GM23338 (cell line): ENCODE measurements around the gene TRAM2. TPM values are rescaled to one million over a fixed set of nuclear protein-coding genes. Genes with fewer than 3 reads are reported as not detected.

Experiments
- NANOG ChIP-seq: IDR thresholded peaks from 2 replicates; pipeline ENCODE4 v1.6.1; 2016; ENCODE audit warnings: antibody characterized with exemption, borderline replicate concordance
- POLR2AphosphoS5 ChIP-seq: IDR thresholded peaks from 2 replicates; pipeline ENCODE4 v1.6.1; 2016; ENCODE audit warnings: antibody characterized with exemption, low read depth
- STAT1 ChIP-seq: IDR thresholded peaks from one replicate; pipeline ENCODE4 v1.6.1; 2016; ENCODE audit warnings: antibody characterized with exemption; ENCODE audit not compliant: unreplicated experiment
- polyA plus RNA-seq: library from polyadenylated mRNA; unstranded; fragments of >200 nt; fragmentation: Nextera tagmentation; extraction: Ambion mirVana; gene quantifications from 2 replicates; pipeline ENCODE4 v1.2.1, GENCODE V29; 2016
- total RNA-seq: library from RNA; depleted of rRNA; stranded (reverse); fragments of >200 nt; shearing (Covaris generic); gene quantifications from 2 replicates; pipeline ENCODE4 v1.2.3, GENCODE V29; 2014
- TF ChIP-seq, protein P1 (sequence below), 2 experiments: fragments of 200-600 bp in 1 of 2; sonication (generic) in 1 of 2; conservative IDR thresholded peaks; 2 replicates each; pipeline versions ENCODE4 v1.5.1 to v1.6.1; 2016 to 2017; ENCODE audit warnings: antibody characterized with exemption in 2 of 2, low read depth in 2 of 2, mild to moderate bottlenecking in 2 of 2, moderate library complexity in 1 of 2
- TF ChIP-seq, protein P2 (sequence below): fragments of 250-450 bp; sonication (Bioruptor Pico); IDR thresholded peaks from 2 replicates; pipeline ENCODE4 v1.5.0; 2020; ENCODE audit warnings: mild to moderate bottlenecking, moderate library complexity
- TF ChIP-seq, protein P3 (sequence below): IDR thresholded peaks from 2 replicates; pipeline ENCODE4 v1.6.1; 2016; ENCODE audit warnings: antibody characterized with exemption

Gene TRAM2
- total and polyA plus RNA-seq, 2 experiments from 2014 or later = 4.0 to 14.0 TPM

DNA sequence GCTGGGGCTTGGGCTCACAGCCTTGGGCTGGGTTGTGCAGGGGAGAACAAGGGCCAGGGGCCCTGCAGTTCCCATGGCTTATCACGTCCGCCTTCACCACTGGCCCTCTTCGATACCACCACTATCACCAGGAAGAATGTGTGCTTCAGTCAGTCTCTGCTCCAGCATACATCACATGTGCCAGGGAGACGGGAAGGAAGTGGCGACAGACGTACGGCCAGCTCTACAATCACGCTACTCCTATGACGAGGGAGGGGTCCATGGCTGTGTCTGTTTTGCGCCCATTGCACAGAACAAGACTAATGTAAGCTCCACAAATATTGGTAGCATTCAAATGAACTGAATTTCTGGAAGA is 72.1 kb downstream of the TRAM2 start (continued):
- TF ChIP-seq, protein P1, sequence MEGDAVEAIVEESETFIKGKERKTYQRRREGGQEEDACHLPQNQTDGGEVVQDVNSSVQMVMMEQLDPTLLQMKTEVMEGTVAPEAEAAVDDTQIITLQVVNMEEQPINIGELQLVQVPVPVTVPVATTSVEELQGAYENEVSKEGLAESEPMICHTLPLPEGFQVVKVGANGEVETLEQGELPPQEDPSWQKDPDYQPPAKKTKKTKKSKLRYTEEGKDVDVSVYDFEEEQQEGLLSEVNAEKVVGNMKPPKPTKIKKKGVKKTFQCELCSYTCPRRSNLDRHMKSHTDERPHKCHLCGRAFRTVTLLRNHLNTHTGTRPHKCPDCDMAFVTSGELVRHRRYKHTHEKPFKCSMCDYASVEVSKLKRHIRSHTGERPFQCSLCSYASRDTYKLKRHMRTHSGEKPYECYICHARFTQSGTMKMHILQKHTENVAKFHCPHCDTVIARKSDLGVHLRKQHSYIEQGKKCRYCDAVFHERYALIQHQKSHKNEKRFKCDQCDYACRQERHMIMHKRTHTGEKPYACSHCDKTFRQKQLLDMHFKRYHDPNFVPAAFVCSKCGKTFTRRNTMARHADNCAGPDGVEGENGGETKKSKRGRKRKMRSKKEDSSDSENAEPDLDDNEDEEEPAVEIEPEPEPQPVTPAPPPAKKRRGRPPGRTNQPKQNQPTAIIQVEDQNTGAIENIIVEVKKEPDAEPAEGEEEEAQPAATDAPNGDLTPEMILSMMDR (conservative IDR thresholded peaks at IDR 0.05; ENCODE audit: low read depth in 2 of 2) = no peak
- TF ChIP-seq, protein P2, sequence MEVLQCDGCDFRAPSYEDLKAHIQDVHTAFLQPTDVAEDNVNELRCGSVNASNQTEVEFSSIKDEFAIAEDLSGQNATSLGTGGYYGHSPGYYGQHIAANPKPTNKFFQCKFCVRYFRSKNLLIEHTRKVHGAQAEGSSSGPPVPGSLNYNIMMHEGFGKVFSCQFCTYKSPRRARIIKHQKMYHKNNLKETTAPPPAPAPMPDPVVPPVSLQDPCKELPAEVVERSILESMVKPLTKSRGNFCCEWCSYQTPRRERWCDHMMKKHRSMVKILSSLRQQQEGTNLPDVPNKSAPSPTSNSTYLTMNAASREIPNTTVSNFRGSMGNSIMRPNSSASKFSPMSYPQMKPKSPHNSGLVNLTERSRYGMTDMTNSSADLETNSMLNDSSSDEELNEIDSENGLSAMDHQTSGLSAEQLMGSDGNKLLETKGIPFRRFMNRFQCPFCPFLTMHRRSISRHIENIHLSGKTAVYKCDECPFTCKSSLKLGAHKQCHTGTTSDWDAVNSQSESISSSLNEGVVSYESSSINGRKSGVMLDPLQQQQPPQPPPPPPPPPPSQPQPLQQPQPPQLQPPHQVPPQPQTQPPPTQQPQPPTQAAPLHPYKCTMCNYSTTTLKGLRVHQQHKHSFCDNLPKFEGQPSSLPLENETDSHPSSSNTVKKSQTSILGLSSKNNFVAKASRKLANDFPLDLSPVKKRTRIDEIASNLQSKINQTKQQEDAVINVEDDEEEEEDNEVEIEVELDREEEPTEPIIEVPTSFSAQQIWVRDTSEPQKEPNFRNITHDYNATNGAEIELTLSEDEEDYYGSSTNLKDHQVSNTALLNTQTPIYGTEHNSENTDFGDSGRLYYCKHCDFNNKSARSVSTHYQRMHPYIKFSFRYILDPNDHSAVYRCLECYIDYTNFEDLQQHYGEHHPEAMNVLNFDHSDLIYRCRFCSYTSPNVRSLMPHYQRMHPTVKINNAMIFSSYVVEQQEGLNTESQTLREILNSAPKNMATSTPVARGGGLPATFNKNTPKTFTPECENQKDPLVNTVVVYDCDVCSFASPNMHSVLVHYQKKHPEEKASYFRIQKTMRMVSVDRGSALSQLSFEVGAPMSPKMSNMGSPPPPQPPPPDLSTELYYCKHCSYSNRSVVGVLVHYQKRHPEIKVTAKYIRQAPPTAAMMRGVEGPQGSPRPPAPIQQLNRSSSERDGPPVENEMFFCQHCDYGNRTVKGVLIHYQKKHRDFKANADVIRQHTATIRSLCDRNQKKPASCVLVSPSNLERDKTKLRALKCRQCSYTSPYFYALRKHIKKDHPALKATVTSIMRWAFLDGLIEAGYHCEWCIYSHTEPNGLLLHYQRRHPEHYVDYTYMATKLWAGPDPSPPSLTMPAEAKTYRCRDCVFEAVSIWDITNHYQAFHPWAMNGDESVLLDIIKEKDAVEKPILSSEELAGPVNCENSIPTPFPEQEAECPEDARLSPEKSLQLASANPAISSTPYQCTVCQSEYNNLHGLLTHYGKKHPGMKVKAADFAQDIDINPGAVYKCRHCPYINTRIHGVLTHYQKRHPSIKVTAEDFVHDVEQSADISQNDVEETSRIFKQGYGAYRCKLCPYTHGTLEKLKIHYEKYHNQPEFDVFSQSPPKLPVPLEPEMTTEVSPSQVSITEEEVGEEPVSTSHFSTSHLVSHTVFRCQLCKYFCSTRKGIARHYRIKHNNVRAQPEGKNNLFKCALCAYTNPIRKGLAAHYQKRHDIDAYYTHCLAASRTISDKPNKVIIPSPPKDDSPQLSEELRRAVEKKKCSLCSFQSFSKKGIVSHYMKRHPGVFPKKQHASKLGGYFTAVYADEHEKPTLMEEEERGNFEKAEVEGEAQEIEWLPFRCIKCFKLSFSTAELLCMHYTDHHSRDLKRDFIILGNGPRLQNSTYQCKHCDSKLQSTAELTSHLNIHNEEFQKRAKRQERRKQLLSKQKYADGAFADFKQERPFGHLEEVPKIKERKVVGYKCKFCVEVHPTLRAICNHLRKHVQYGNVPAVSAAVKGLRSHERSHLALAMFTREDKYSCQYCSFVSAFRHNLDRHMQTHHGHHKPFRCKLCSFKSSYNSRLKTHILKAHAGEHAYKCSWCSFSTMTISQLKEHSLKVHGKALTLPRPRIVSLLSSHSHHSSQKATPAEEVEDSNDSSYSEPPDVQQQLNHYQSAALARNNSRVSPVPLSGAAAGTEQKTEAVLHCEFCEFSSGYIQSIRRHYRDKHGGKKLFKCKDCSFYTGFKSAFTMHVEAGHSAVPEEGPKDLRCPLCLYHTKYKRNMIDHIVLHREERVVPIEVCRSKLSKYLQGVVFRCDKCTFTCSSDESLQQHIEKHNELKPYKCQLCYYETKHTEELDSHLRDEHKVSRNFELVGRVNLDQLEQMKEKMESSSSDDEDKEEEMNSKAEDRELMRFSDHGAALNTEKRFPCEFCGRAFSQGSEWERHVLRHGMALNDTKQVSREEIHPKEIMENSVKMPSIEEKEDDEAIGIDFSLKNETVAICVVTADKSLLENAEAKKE (CRISPR knock-in tag) = no peak
- TF ChIP-seq POLR2AphosphoS5 (no peak), NANOG (no peak), STAT1 (no peak)
- TF ChIP-seq, protein P3, sequence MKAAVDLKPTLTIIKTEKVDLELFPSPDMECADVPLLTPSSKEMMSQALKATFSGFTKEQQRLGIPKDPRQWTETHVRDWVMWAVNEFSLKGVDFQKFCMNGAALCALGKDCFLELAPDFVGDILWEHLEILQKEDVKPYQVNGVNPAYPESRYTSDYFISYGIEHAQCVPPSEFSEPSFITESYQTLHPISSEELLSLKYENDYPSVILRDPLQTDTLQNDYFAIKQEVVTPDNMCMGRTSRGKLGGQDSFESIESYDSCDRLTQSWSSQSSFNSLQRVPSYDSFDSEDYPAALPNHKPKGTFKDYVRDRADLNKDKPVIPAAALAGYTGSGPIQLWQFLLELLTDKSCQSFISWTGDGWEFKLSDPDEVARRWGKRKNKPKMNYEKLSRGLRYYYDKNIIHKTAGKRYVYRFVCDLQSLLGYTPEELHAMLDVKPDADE = no peak
